Lower lobe of right lung (tissue), 2 donors: ENCODE results near the gene ZFYVE28. TPM values are rescaled to one million over a fixed set of nuclear protein-coding genes. Genes with fewer than 3 reads are reported as not detected.

Source experiments
- ATAC-seq, 2 donors: fragments of 200-7000 bp; cut with Tn5 transposase; one replicate each; pipeline ENCODE4 v1.9.1; 2020 to 2022; ENCODE audit warnings: mild to moderate bottlenecking in 2 of 2, moderate library complexity in 2 of 2
- DNase-seq: peaks from one replicate; pipeline ENCODE4 v3.0.0-alpha.2; 2020
- H3K27ac ChIP-seq: fragments of 200-600 bp; one replicate; pipeline ENCODE4 v1.8.0; 2022
- H3K27me3 ChIP-seq: fragments of 200-600 bp; one replicate; pipeline ENCODE4 v1.8.0; 2022; ENCODE audit warnings: low read depth
- H3K36me3 ChIP-seq: fragments of 200-600 bp; one replicate; pipeline ENCODE4 v1.8.0; 2022; ENCODE audit warnings: mild to moderate bottlenecking
- H3K4me1 ChIP-seq: fragments of 200-600 bp; one replicate; pipeline ENCODE4 v1.8.0; 2022
- H3K4me3 ChIP-seq: fragments of 200-600 bp; one replicate; pipeline ENCODE4 v1.8.0; 2022; ENCODE audit warnings: mild to moderate bottlenecking
- H3K9me3 ChIP-seq: fragments of 200-600 bp; one replicate; pipeline ENCODE4 v1.8.0; 2022
- CTCF ChIP-seq: fragments of 200-600 bp; IDR thresholded peaks from one replicate; pipeline ENCODE4 v1.8.0; 2022; ENCODE audit warnings: antibody characterized with exemption, mild to moderate bottlenecking
- intact Hi-C: fragments of 100-400 bp; cut with DNase I; formaldehyde crosslinking; loops from one replicate; pipeline ENCODE4 v1.11.0; 2022
- total RNA-seq: library from RNA; stranded (reverse); fragmentation: NEBNext Ultra II Directional; extraction: Animal tissue kit (Norgen Biotek cat#: 25700); gene quantifications from one replicate; pipeline ENCODE4 v1.2.1, GENCODE V29; 2021
- donor health status: DM: no; HTN: yes; CAD: no; lungs with severe emphysema.

The ZFYVE28 gene
- total RNA-seq, 1 donor from 2014 or later = 12.9 TPM

- TF ChIP-seq CTCF = no peak
- Histone ChIP-seq H3K36me3 (no peaks in the 10 kb centered on the region), H3K9me3 (no peaks in the 10 kb centered on the region), H3K4me1 (no peaks in the 10 kb centered on the region), H3K4me3 (no peak overlapping the region), H3K27ac (no peak overlapping the region), H3K27me3 (no peaks in the 10 kb centered on the region)
- intact Hi-C loops = no loop called here
- ATAC-seq (no peak), DNase-seq (no peak)
Observed at GRCh38 chr4:2448589-2448988, 30.1 kb upstream of the ZFYVE28 start.

- no peak for TF ChIP-seq CTCF
- no peaks in the 10 kb centered on the region for H3K9me3 ChIP-seq
- H3K4me1 ChIP-seq = no peaks in the 10 kb centered on the region
- no peak overlapping the region for H3K27ac ChIP-seq
- ATAC-seq (no peak), DNase-seq (no peak)
- no peak overlapping the region for H3K4me3 ChIP-seq
- no peaks in the 10 kb centered on the region for H3K36me3 ChIP-seq
- intact Hi-C loops = no loop called here
- H3K27me3 ChIP-seq = no peaks in the 10 kb centered on the region
Observed at GRCh38 chr4:2446656-2447564, 28.5 kb upstream of the ZFYVE28 start.

- no peak for DNase-seq
- no peak for ATAC-seq
- no peaks in the 10 kb centered on the region for H3K36me3 ChIP-seq
- no peaks in the 10 kb centered on the region for H3K4me1 ChIP-seq
- H3K9me3 ChIP-seq = no peaks in the 10 kb centered on the region
- no peak for TF ChIP-seq CTCF
- intact Hi-C loops = no loop called here
- H3K4me3 ChIP-seq = no peak overlapping the region
- no peaks in the 10 kb centered on the region for H3K27me3 ChIP-seq
- no peak overlapping the region for H3K27ac ChIP-seq
Observed at GRCh38 chr4:2445571-2445970, 27.1 kb upstream of the ZFYVE28 start.

GRCh38 chr4:2445130-2445529 lies 26.7 kb upstream of the ZFYVE28 start:
- H3K27me3 ChIP-seq = no peaks in the 10 kb centered on the region
- H3K4me3 ChIP-seq = no peak overlapping the region
- no peak for DNase-seq
- no peak for TF ChIP-seq CTCF
- H3K27ac ChIP-seq = no peak overlapping the region
- H3K36me3 ChIP-seq = no peaks in the 10 kb centered on the region
- ATAC-seq = no peak
- intact Hi-C loops = no loop called here
- no peaks in the 10 kb centered on the region for H3K4me1 ChIP-seq
- no peaks in the 10 kb centered on the region for H3K9me3 ChIP-seq

- H3K27me3 ChIP-seq = no peaks in the 10 kb centered on the region
- no peaks in the 10 kb centered on the region for H3K36me3 ChIP-seq
- TF ChIP-seq CTCF = no peak
- DNase-seq (no peak), ATAC-seq (no peak)
- H3K4me3 ChIP-seq = no peak overlapping the region
- no peaks in the 10 kb centered on the region for H3K9me3 ChIP-seq
- intact Hi-C loops = no loop called here
- H3K27ac ChIP-seq = no peak overlapping the region
- no peaks in the 10 kb centered on the region for H3K4me1 ChIP-seq
Observed at GRCh38 chr4:2443956-2444740, 25.7 kb upstream of the ZFYVE28 start.
